KOPT-K1 (cell line): ENCODE results near the gene CYSTM1.

ENCODE experiments used
- H3K27ac ChIP-seq: fragments of 200-600 bp; sonication (generic); 2 replicates; pipeline ENCODE4 v1.5.1; 2016; ENCODE audit warnings: antibody characterized with exemption, mild to moderate bottlenecking, low read depth, low read length; ENCODE audit not compliant: poor library complexity, severe bottlenecking
- H3K36me3 ChIP-seq: fragments of 200-600 bp; sonication (generic); 2 replicates; pipeline ENCODE4 v1.5.1; 2017; ENCODE audit warnings: antibody characterized with exemption, mild to moderate bottlenecking, low read length, moderate library complexity; ENCODE audit not compliant: insufficient read depth
- H3K9me3 ChIP-seq: fragments of 200-600 bp; sonication (generic); 2 replicates; pipeline ENCODE4 v1.5.1; 2017; ENCODE audit warnings: antibody characterized with exemption, low read length, mild to moderate bottlenecking; ENCODE audit not compliant: insufficient read depth, poor library complexity, severe bottlenecking

CYSTM1 gene, protein sequence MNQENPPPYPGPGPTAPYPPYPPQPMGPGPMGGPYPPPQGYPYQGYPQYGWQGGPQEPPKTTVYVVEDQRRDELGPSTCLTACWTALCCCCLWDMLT

DNA sequence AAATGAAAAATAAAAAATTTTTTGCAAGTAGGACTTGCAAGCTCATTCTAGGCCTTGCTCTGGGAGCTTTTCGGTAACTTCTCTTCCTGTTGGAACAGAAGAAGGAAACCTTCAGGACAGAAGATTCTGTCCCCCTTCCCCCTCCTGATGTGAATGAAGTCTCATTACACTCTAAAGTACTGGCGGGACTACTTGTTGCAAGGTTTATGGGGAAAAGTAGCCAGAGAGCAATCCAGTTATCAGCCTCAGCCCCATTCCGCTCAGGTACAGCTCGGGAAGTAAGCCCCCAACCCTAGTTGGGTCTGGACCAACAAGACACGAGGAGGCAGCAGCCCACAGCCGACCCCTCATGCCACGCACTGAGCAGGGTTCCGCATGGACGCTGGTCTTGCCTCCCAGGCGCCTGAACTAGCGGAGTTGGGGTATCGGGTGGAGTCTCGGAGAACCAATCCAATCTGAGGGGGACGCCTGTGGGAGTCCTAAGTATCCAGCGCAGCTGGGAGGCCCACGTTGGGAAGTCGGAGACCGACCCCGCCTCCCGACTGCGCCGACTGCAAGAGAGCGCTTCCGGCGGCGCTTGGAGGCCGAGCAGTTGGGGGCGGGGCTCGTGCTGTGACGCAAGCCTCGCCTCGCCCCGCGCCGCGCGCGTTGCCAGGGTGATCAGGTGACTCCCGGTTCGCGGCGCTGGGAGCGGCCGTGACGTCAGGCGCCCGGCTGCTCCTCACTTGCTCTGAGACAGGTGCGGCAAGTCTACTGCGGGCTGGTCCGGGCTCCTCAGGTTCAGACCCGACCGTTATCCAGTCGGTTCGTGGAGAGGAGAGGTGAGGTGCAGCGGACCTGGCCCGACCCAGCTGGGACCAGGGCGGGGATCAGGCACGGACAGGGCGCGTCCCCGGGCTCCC, at the start of gene CYSTM1:
TSS of gene CYSTM1 (plus strand) at position 724 of the 902 bp plus-strand sequence. CDS start 19,278 bp downstream, outside the sequence.
- Histone ChIP-seq H3K9me3 (no peaks in the 10 kb centered on the region), H3K36me3 (no peaks in the 10 kb centered on the region), H3K27ac (peak within 1 kb of the TSS; percentile 33)

GRCh38 chr5:140125637-140126036, 49.4 kb upstream of the CYSTM1 start, which contains the start of gene IGIP:
IGIP (plus strand) TSS chr5:140125937; CDS start chr5:140128477, 2,540 bp downstream.
- no peaks in the 10 kb centered on the region for H3K36me3 ChIP-seq
- H3K9me3 ChIP-seq, result no peaks in the 10 kb centered on the region
- H3K27ac ChIP-seq, result no peak within 1 kb of the TSS

GRCh38 chr5:140126315-140127012, 48.5 kb upstream of the CYSTM1 start:
- Histone ChIP-seq H3K27ac (no peak overlapping the region), H3K9me3 (no peaks in the 10 kb centered on the region), H3K36me3 (no peaks in the 10 kb centered on the region)

DNA sequence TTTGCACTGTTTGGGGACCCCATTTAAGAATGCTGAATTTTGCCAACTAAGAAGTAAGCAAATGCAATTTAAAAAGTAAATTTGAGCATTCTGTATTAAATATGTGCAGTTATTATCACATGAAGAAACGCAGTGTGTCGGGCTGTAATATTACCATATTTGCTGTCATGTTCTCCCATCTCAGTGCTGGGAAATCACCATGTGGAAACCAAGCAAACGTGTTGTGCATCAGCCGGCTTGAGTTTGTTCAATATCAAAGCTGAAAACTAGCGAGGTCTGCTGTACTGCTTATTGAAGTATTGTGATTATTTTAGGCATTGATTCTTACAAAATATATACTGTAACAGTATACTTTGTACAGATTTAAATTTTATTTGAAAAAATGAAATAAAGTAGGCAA, 46.6 kb upstream of the CYSTM1 start:
- H3K9me3 ChIP-seq, result no peaks in the 10 kb centered on the region
- H3K27ac ChIP-seq, result no peak overlapping the region
- H3K36me3 ChIP-seq, result no peaks in the 10 kb centered on the region

- Histone ChIP-seq H3K9me3 (no peaks in the 10 kb centered on the region), H3K27ac (no peak overlapping the region), H3K36me3 (no peaks in the 10 kb centered on the region)
Observed at GRCh38 chr5:140130949-140131733, 43.8 kb upstream of the CYSTM1 start.

DNA sequence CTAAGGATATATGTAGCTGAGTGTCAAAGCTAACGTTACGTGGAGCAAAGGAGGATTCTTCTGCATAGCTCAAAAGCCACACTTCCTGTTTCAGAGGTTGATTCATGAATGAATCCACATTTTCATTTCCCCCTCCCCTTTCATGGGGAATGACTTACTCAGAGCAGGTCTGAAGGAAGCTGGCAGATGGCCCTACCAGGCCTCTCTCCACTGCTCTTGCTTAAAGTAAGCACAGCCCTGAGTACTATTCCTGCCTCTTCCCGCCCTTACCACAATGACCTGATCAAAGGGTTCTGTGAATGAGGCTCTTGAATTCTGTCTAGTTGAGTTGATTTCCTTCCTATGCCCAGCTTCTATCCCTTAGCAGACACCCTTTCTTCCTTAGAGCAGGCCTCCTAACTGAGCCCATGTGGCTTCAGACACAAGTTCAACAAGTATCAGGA, 43.0 kb upstream of the CYSTM1 start:
- no peaks in the 10 kb centered on the region for H3K36me3 ChIP-seq
- peak overlapping the region; percentile 10 for H3K27ac ChIP-seq
- no peaks in the 10 kb centered on the region for H3K9me3 ChIP-seq

DNA sequence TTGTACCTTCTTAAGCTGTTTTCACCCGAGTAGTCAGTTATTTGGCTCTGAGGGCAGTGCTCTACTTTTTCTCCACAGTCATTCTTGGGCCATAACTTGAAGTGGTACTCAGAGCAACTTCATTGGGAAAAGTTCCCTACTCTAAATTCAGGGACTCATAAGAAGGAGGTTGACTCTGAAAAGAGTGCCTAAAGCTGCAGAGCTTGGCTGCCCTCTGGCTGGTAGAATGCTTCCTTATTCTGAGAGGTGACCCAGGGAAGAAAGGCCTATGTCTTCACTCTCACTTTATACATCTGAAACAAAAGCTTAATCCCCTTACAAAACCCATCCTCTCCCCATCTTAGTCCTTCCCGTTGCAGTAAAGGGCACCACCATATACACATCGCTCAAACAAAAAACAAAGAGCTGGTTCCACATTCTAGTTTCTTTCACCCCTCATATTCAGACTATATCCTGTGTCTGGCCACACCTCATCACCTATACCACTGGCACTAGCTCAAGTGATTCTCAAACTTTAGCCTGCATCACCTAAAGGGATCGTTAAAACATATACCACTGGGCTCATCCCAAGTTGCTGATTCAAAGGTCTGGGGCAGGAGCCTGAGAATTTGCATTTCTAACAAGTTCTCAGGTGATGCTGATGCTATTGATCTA, 41.3 kb upstream of the CYSTM1 start:
- H3K36me3 ChIP-seq, result no peaks in the 10 kb centered on the region
- H3K9me3 ChIP-seq, result no peaks in the 10 kb centered on the region
- no peak overlapping the region for H3K27ac ChIP-seq

DNA sequence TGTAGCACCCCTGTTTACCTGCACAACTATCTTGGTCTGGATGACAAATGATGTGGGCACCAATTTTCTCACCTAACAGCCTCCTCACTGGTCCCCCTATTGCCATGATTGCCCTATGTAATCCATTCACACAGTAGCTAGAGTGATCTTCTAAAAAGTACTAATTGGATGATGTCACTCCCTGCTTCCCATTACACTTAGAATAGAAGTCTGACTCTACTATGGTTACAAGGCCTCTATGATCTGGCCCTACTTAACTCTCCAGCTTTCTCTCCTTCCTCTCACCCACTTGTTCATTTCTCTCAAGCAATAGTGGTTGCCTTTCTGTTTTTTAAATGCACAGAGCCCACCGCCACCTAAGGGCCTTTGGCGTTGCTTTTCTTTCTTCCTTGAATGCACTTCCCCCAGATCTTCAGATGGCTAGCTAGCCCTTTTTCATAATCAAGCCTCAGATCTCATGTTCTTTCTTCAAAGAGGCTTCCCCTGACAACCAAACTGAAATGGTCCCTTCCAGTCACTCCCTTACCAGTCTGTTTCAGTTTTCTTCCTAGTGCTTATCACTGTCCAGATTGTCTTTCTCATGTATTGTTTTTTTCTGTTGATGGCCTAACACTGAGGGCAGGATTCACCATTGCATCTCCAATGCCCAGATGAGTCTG, 40.6 kb upstream of the CYSTM1 start:
- H3K9me3 ChIP-seq, result no peaks in the 10 kb centered on the region
- H3K36me3 ChIP-seq, result no peaks in the 10 kb centered on the region
- H3K27ac ChIP-seq, result no peak overlapping the region

- Histone ChIP-seq H3K9me3 (no peaks in the 10 kb centered on the region), H3K36me3 (no peaks in the 10 kb centered on the region)
Observed at GRCh38 chr5:140135127-140135526, 39.9 kb upstream of the CYSTM1 start.

GRCh38 chr5:140136624-140137023, 38.4 kb upstream of the CYSTM1 start:
- no peaks in the 10 kb centered on the region for H3K36me3 ChIP-seq
- H3K27ac ChIP-seq, result no peak overlapping the region
- no peaks in the 10 kb centered on the region for H3K9me3 ChIP-seq

More at GRCh38 chr5:140135127-140135526, 39.9 kb upstream of the CYSTM1 start:
- H3K27ac ChIP-seq, result no peak overlapping the region

GRCh38 chr5:140140435-140140834, 34.6 kb upstream of the CYSTM1 start:
- no peaks in the 10 kb centered on the region for H3K36me3 ChIP-seq
- H3K9me3 ChIP-seq, result no peaks in the 10 kb centered on the region
- H3K27ac ChIP-seq, result no peak overlapping the region

DNA sequence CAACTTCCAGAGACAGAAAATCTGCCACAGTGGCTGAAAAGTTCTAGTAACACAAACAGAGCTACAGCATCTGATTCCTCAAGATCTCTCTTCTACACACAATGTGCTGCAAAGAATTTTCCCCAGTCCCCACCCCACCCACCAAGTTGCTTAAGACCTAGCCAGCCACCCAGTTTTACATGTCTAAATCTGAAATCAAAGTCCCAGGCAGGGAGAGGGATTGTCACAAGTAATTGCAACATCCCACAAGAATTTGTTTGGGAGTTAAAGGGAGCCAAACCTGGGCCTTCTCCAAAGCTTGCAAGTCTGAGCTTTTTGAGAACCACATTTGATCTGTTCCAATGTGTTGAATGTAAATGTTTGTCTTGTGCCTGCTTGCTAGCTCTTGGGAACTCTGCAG, 33.7 kb upstream of the CYSTM1 start:
- H3K27ac ChIP-seq, result no peak overlapping the region
- no peaks in the 10 kb centered on the region for H3K9me3 ChIP-seq
- H3K36me3 ChIP-seq, result no peaks in the 10 kb centered on the region

GRCh38 chr5:140142246-140142645, 32.7 kb upstream of the CYSTM1 start:
- Histone ChIP-seq H3K27ac (no peak overlapping the region), H3K36me3 (no peaks in the 10 kb centered on the region), H3K9me3 (no peaks in the 10 kb centered on the region)

DNA sequence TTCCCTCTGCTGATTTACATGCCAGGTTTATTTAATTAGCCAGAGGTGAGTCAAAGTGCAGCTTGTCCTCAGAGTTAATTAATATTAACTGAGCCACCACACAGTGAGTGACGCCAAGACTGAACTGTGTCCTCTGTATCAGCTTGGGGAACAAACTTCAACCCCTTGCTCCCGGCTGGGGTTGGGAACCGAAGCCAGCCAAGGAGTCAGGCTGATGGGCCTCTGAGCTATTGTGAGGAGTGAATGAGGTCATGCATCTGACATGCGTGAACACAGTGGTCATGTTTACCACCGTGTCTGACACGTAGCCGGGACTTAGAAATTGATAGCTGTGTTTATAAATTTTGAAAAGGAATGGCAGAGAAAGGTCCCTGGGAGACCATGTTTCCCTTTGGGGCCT, 32.1 kb upstream of the CYSTM1 start:
- no peaks in the 10 kb centered on the region for H3K36me3 ChIP-seq
- no peaks in the 10 kb centered on the region for H3K9me3 ChIP-seq
- H3K27ac ChIP-seq, result no peak overlapping the region
